HepG2 (cell line): ENCODE data around the gene RFC1. TPM values are rescaled to one million over a fixed set of nuclear protein-coding genes. Genes with fewer than 3 reads are reported as not detected.

Experiments
- ATAC-seq: fragments of 200-7000 bp; cut with Tn5 transposase; 3 replicates; pipeline ENCODE4 v1.9.1; 2020; ENCODE audit warnings: mild to moderate bottlenecking, moderate library complexity
- BruUV-seq: library from RNA; stranded (reverse); fragments of 400-500 nt; replicated peaks from 2 replicates; lab custom pipeline; 2021; lab: Mats Ljungman, UMichigan
- CTCF ChIA-PET: fragments of 300-600 bp; formaldehyde crosslinking; extraction: SDS; loops from one replicate; lab custom pipeline; 2021; ENCODE audit warnings: low total read pairs, inconsistent platforms, low intra/inter-chr PET ratio; lab: Yijun Ruan, JAX
- POLR2A ChIA-PET: fragments of 350-600 bp; sonication (Branson Sonifier 250); formaldehyde crosslinking; loops from one replicate; lab custom pipeline; 2020; ENCODE audit warnings: antibody characterized with exemption, inconsistent platforms; lab: Yijun Ruan, JAX
- DNase-seq: peaks from one replicate; pipeline ENCODE4 v3.0.0-alpha.2; 2015; ENCODE audit warnings: low spot score
- FAIRE-seq: peaks from 3 replicates; lab custom pipeline; 2011; peaks lifted over from hg19 to GRCh38; lab: Jason Lieb, UNC
- H2AFZ ChIP-seq: one replicate; pipeline ENCODE4 v1.6.1; 2011; ENCODE audit warnings: low read length, inconsistent platforms
- H3K27ac ChIP-seq: fragments of 300-600 bp; 3 replicates; pipeline ENCODE4 v1.8.0; 2011; ENCODE audit warnings: mixed run types, mild to moderate bottlenecking, mixed read lengths, low read length, inconsistent platforms; ENCODE audit not compliant: insufficient read depth; ENCODE audit errors: extremely low read length
- H3K27me3 ChIP-seq, 2 experiments: fragments of 200-600 bp in 1 of 2; 2 replicates in 1 of 2; 3 replicates in 1 of 2; pipeline versions ENCODE4 v1.6.0 to v1.8.0; 2011; ENCODE audit warnings: low read length in 2 of 2, mild to moderate bottlenecking in 2 of 2, moderate library complexity in 2 of 2, inconsistent platforms in 1 of 2; ENCODE audit not compliant: insufficient read depth in 2 of 2, control insufficient read depth in 1 of 2
- H3K36me3 ChIP-seq, 2 experiments: fragments of 200-600 bp in 1 of 2; replicated peaks in 1 of 2; 2 replicates in 1 of 2; 3 replicates in 1 of 2; pipeline versions ENCODE4 v1.5.1 to v1.8.0; 2011; ENCODE audit warnings: low read length in 2 of 2, inconsistent platforms in 1 of 2; ENCODE audit not compliant: insufficient read depth in 2 of 2, control insufficient read depth in 1 of 2
- H3K4me1 ChIP-seq: 2 replicates; pipeline ENCODE4 v1.5.1; 2012; ENCODE audit warnings: low read length, inconsistent platforms; ENCODE audit not compliant: insufficient read depth
- H3K4me2 ChIP-seq: 2 replicates; pipeline ENCODE4 v1.6.0; 2011; ENCODE audit warnings: low read depth, low read length, inconsistent platforms
- H3K4me3 ChIP-seq, 3 experiments: fragments of 200-600 bp in 1 of 3; sonication (generic), shearing (Covaris generic) in 1 of 3; replicated peaks in 1 of 3; 2 replicates each; pipeline ENCODE4 v1.5.1; 2011 to 2016; ENCODE audit warnings: low read length in 3 of 3, inconsistent platforms in 2 of 3, low read depth in 2 of 3, mild to moderate bottlenecking in 2 of 3, control low read depth in 1 of 3, mixed read lengths in 1 of 3; ENCODE audit not compliant: insufficient read depth in 1 of 3
- H3K79me2 ChIP-seq: one replicate; pipeline ENCODE4 v1.6.1; 2011; ENCODE audit warnings: low read length, inconsistent platforms; ENCODE audit not compliant: insufficient read depth
- H3K9ac ChIP-seq: 2 replicates; pipeline ENCODE4 v1.6.0; 2011; ENCODE audit warnings: mild to moderate bottlenecking, low read depth, low read length, inconsistent platforms; ENCODE audit not compliant: insufficient read depth
- H3K9me3 ChIP-seq: 2 replicates; pipeline ENCODE4 v1.5.1; 2012; ENCODE audit warnings: mild to moderate bottlenecking, low read length
- H4K20me1 ChIP-seq: 2 replicates; pipeline ENCODE4 v1.6.0; 2011; ENCODE audit warnings: inconsistent platforms, mild to moderate bottlenecking, low read length, moderate library complexity; ENCODE audit not compliant: insufficient read depth
- KLF6 ChIP-seq: IDR thresholded peaks from 2 replicates; pipeline ENCODE4 v1.8.0; 2016; ENCODE audit warnings: missing biosample characterization, missing genetic modification reagents
- MXD4 ChIP-seq: IDR thresholded peaks from 2 replicates; pipeline ENCODE4 v1.6.1; 2016; ENCODE audit warnings: mild to moderate bottlenecking, missing biosample characterization, missing genetic modification reagents
- NCOA5 ChIP-seq: sonication (generic); formaldehyde crosslinking; IDR thresholded peaks from 2 replicates; pipeline ENCODE4 v1.4.0; 2020; ENCODE audit warnings: missing genetic modification reagents
- ONECUT2 ChIP-seq: sonication (generic); formaldehyde crosslinking; IDR thresholded peaks from 2 replicates; pipeline ENCODE4 v1.4.0; 2020; ENCODE audit warnings: missing genetic modification reagents
- POLR2AphosphoS5 ChIP-seq: IDR thresholded peaks from 2 replicates; pipeline ENCODE4 v1.6.1; 2012; ENCODE audit warnings: low read depth, low read length
- SETDB1 ChIP-seq: sonication (generic); formaldehyde crosslinking; IDR thresholded peaks from 2 replicates; pipeline ENCODE4 v1.5.1; 2020; ENCODE audit warnings: missing genetic modification reagents, mild to moderate bottlenecking, borderline replicate concordance
- ZMYM4 ChIP-seq: sonication (generic); formaldehyde crosslinking; IDR thresholded peaks from 2 replicates; pipeline ENCODE4 v1.8.1; 2023; ENCODE audit warnings: mild to moderate bottlenecking, missing genetic modification reagents
- ZNF282 ChIP-seq: fragments of 450-650 bp; IDR thresholded peaks from 2 replicates; pipeline ENCODE4 v1.6.1; 2018; ENCODE audit not compliant: partially characterized antibody
- ZNF44 ChIP-seq: sonication (generic); formaldehyde crosslinking; IDR thresholded peaks from 2 replicates; pipeline ENCODE4 v1.5.1; 2020; ENCODE audit warnings: mild to moderate bottlenecking, missing genetic modification reagents
- ZNF598 ChIP-seq: sonication (generic); formaldehyde crosslinking; IDR thresholded peaks from 2 replicates; pipeline ENCODE4 v1.5.1; 2020; ENCODE audit warnings: mild to moderate bottlenecking, missing genetic modification reagents, borderline replicate concordance
- ZNF687 ChIP-seq: sonication (generic); formaldehyde crosslinking; IDR thresholded peaks from 2 replicates; pipeline ENCODE4 v1.5.1; 2020; ENCODE audit warnings: mild to moderate bottlenecking, missing genetic modification reagents, moderate library complexity
- ZNF768 ChIP-seq: sonication (generic); formaldehyde crosslinking; IDR thresholded peaks from 2 replicates; pipeline ENCODE4 v1.4.0; 2020; ENCODE audit warnings: missing genetic modification reagents
- WGBS: methylation state at CpG from one replicate; pipeline ENCODE4 v1.1.6; 2017; ENCODE audit warnings: low lambda C conversion rate; 5-methylcytosine and 5-hydroxymethylcytosine counted together
- in situ Hi-C: cut with HindIII; loops from 2 replicates; pipeline ENCODE4 v1.10.0; 2017; ENCODE audit warnings: low pct_unique_long_range_greater_than_20kb; ENCODE audit not compliant: extremely low pct_ligation_motif_present
- intact Hi-C: fragments of 100-400 bp; cut with micrococcal nuclease; formaldehyde crosslinking; loops from one replicate; pipeline ENCODE4 v1.10.0; 2022; ENCODE audit not compliant: unreplicated experiment
- polyA plus RNA-seq, 8 experiments: library from polyadenylated mRNA; depleted of rRNA in 3 of 8; stranded (reverse) in 7 of 8; unstranded in 1 of 8; fragments of >200 nt; fragmentation: Illumina TruSeq in 4 of 8; extraction: Trizol in 4 of 8; gene quantifications; 2 replicates each; pipeline versions ENCODE4 v1.2.1 to v1.2.3, GENCODE V29; 2011 to 2016; ENCODE audit warnings: low read depth in 4 of 8, missing spikeins in 1 of 8, mixed read lengths in 1 of 8; ENCODE audit not compliant: insufficient read depth in 1 of 8
- total RNA-seq, 5 experiments: library from RNA; depleted of rRNA; stranded (reverse); fragments of >200 nt; fragmentation: Illumina TruSeq; extraction: Trizol; gene quantifications; 2 replicates each; pipeline ENCODE4 v1.2.3, GENCODE V29; 2016; ENCODE audit warnings: low read depth in 1 of 5
- TF ChIP-seq, protein P1 (sequence below), 2 experiments: sonication (generic) in 1 of 2; formaldehyde crosslinking in 1 of 2; IDR thresholded peaks; 2 replicates each; pipeline versions ENCODE4 v1.4.0 to v1.6.1; 2018 to 2020; ENCODE audit warnings: missing genetic modification reagents in 2 of 2, borderline replicate concordance in 1 of 2, low read depth in 1 of 2, mild to moderate bottlenecking in 1 of 2, missing biosample characterization in 1 of 2
- TF ChIP-seq, protein P2 (sequence below): sonication (generic); IDR thresholded peaks from 2 replicates; pipeline ENCODE4 v1.6.1; 2016; ENCODE audit warnings: low read depth, borderline replicate concordance

RFC1 gene
- total and polyA plus RNA-seq, 2 of the 13 experiments (the other 11 are each of a cell fraction or from before 2014, with no cell fraction given) = 15.9 to 78.8 TPM

GRCh38 chr4:39365830-39366771, at the start of gene RFC1 (continued):
- TF ChIP-seq ZNF44 (CRISPR knock-in tag) = 0 out of 2 replicates have a peak, but pooled peaks have one; percentile 45
- peak; percentile 96 for TF ChIP-seq KLF6 (CRISPR knock-in tag)
- TF ChIP-seq, all 625 proteins: peak for 460

DNA sequence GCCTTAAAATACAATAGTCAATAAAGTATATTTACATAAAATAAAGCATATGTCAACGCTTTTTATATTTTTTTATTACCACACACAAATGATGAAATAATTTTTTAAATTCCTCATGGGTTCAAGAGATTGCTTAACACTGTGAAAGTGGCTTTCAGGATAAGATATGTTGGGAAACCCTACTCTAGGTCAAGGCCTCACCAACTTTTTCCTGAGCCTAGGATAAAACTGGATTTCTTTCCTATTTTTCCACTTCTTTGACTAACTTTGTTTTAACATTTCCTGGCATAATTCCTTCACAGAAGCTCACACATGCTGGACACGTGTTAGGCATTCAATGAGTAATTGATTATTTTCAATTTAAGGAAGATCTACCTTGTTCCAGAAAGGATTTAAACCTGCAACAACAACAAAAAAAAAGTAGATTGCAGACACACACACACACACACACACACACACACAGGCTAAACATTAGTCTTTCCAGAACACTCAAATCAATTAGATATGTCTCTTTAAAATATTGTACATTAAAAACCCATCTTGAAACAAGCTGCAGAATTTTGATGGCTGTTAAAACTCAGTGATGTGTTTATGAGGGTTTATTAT, 49.6 kb upstream of the RFC1 start:
- no peaks in the 10 kb centered on the region for H3K9me3 ChIP-seq
- peak overlapping the region; percentile 47; the same call in 1 of the 2 replicates for H3K9ac ChIP-seq
- H3K4me2 ChIP-seq = peak overlapping the region; percentile 54
- intact Hi-C loops = loop anchor here (10.0 kb wide), 1 partner anchor 231 kb away; the partner anchor contains the start of gene WDR19
- no peak overlapping the region for H2AFZ ChIP-seq
- peaks cover 85% of the 10 kb centered on the region for H3K4me1 ChIP-seq
- no TSS peak for BruUV-seq
- peaks cover 97% of the 10 kb centered on the region for H3K79me2 ChIP-seq
- WGBS = 6% methylated on average over 2 of the region's 2 CpGs
- ChIA-PET CTCF (no interaction called here), POLR2A (interaction anchor here (1.8 to 11.5 kb wide), 4 partner anchors 9 to 49 kb away, joined by 7 to 121 read pairs (median 22); partner anchors contain the start of genes KLB, LIAS, RFC1 and RPL9)
- in situ Hi-C loops = loop anchor here (10.0 kb wide), 1 partner anchor 51 kb away; the partner anchor contains the start of gene RFC1
- H3K36me3 ChIP-seq = no peaks in the 10 kb centered on the region
- FAIRE-seq (no peak), DNase-seq (peak; percentile 62), ATAC-seq (no peak)
- no peaks in the 10 kb centered on the region for H3K27me3 ChIP-seq
- H4K20me1 ChIP-seq = no peaks in the 10 kb centered on the region
- H3K4me3 ChIP-seq = no peak overlapping the region; a peak in 1 of 6 replicates
- peak overlapping the region; percentile 96 for H3K27ac ChIP-seq
- no peak for TF ChIP-seq POLR2AphosphoS5
- TF ChIP-seq MXD4 (CRISPR knock-in tag) = no peak
- TF ChIP-seq ZNF768 = no peak
- TF ChIP-seq ZNF687 (CRISPR knock-in tag) = no peak
- TF ChIP-seq, protein P1, sequence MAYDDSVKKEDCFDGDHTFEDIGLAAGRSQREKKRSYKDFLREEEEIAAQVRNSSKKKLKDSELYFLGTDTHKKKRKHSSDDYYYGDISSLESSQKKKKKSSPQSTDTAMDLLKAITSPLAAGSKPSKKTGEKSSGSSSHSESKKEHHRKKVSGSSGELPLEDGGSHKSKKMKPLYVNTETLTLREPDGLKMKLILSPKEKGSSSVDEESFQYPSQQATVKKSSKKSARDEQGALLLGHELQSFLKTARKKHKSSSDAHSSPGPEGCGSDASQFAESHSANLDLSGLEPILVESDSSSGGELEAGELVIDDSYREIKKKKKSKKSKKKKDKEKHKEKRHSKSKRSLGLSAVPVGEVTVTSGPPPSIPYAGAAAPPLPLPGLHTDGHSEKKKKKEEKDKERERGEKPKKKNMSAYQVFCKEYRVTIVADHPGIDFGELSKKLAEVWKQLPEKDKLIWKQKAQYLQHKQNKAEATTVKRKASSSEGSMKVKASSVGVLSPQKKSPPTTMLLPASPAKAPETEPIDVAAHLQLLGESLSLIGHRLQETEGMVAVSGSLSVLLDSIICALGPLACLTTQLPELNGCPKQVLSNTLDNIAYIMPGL (CRISPR knock-in tag; IDR thresholded peaks at IDR 0.05; ENCODE audit: borderline replicate concordance in 1 of 2, low read depth in 1 of 2) = no peak
- no peak for TF ChIP-seq SETDB1 (CRISPR knock-in tag)
- TF ChIP-seq NCOA5 (CRISPR knock-in tag) = no peak
- TF ChIP-seq, protein P2, sequence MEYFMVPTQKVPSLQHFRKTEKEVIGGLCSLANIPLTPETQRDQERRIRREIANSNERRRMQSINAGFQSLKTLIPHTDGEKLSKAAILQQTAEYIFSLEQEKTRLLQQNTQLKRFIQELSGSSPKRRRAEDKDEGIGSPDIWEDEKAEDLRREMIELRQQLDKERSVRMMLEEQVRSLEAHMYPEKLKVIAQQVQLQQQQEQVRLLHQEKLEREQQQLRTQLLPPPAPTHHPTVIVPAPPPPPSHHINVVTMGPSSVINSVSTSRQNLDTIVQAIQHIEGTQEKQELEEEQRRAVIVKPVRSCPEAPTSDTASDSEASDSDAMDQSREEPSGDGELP = no peak
- no peak for TF ChIP-seq ONECUT2 (CRISPR knock-in tag)
- TF ChIP-seq ZMYM4 (CRISPR knock-in tag) = no peak
- TF ChIP-seq ZNF282 = no peak
- no peak for TF ChIP-seq ZNF598
